Measurements from ENCODE around the gene B4GALT1.
A peak's percentile ranks its signal among the peaks of the same experiment; 100 is the strongest.

Gene B4GALT1

GRCh38 chr9:33167084-33167971, at the start of gene B4GALT1:
B4GALT1 (minus strand) TSS chr9:33167336; CDS start chr9:33167169, 167 bp downstream.
- peak; percentile 97 to 99 (median 98) for DNase-seq

GRCh38 chr9:33211695-33212393, 44.7 kb upstream of the B4GALT1 start:
- peak in 1 of 3 donors; percentile 29 for DNase-seq

GRCh38 chr9:33210006-33210715, 43.0 kb upstream of the B4GALT1 start:
- no peak for DNase-seq

- no peak for DNase-seq
Observed at GRCh38 chr9:33209394-33209793, 42.3 kb upstream of the B4GALT1 start.

- peak; percentile 44 to 60 (median 52) for DNase-seq
Observed at GRCh38 chr9:33202552-33203201, 35.5 kb upstream of the B4GALT1 start.

- DNase-seq = no peak
Observed at GRCh38 chr9:33202018-33202417, 34.9 kb upstream of the B4GALT1 start.

GRCh38 chr9:33198165-33198564, 31.0 kb upstream of the B4GALT1 start:
- DNase-seq = no peak

- DNase-seq = no peak
Observed at GRCh38 chr9:33197279-33198152, 30.4 kb upstream of the B4GALT1 start.

- DNase-seq = no peak
Observed at GRCh38 chr9:33196736-33197135, 29.6 kb upstream of the B4GALT1 start.

GRCh38 chr9:33193818-33194217, 26.7 kb upstream of the B4GALT1 start:
- no peak for DNase-seq

- DNase-seq = no peak
Observed at GRCh38 chr9:33192493-33193255, 25.5 kb upstream of the B4GALT1 start.

- DNase-seq = no peak
Observed at GRCh38 chr9:33190021-33190705, 23.0 kb upstream of the B4GALT1 start.

GRCh38 chr9:33189331-33189791, 22.2 kb upstream of the B4GALT1 start:
- no peak for DNase-seq

- no peak for DNase-seq
Observed at GRCh38 chr9:33188711-33189110, 21.6 kb upstream of the B4GALT1 start.

- no peak for DNase-seq
Observed at GRCh38 chr9:33187519-33188218, 20.5 kb upstream of the B4GALT1 start.

- DNase-seq = peak; percentile 65 to 77 (median 65)
Observed at GRCh38 chr9:33186457-33187168, 19.5 kb upstream of the B4GALT1 start.

GRCh38 chr9:33185858-33186257, 18.7 kb upstream of the B4GALT1 start:
- no peak for DNase-seq

- DNase-seq = no peak
Observed at GRCh38 chr9:33185406-33185805, 18.3 kb upstream of the B4GALT1 start.

GRCh38 chr9:33184963-33185362, 17.8 kb upstream of the B4GALT1 start:
- no peak for DNase-seq

All from suppressor macrophage treated with lipopolysaccharide for 1 hour (primary cell).